ENCODE measurements around the gene TRMT1.

Gene TRMT1

GRCh38 chr19:13077240-13077639 is 39.3 kb downstream of the TRMT1 start:
- no peaks in the 10 kb centered on the region for H3K9me3 ChIP-seq (ENCODE audit: severe bottlenecking)
- no peaks in the 10 kb centered on the region for H3K27me3 ChIP-seq (ENCODE audit: insufficient read depth, poor library complexity, severe bottlenecking)
- DNase-seq (ENCODE audit: low spot score): no peak
- no peak overlapping the region for H3K4me3 ChIP-seq (ENCODE audit: severe bottlenecking)
- H3K27ac ChIP-seq (ENCODE audit: poor library complexity, severe bottlenecking): no peak overlapping the region
- no peak for ATAC-seq (ENCODE audit: low read depth)
- H3K36me3 ChIP-seq (ENCODE audit: low read depth): peaks cover 16% of the 10 kb centered on the region
- TF ChIP-seq CTCF (IDR thresholded peaks at IDR 0.05; ENCODE audit: poor library complexity, severe bottlenecking): no peak
- H3K4me1 ChIP-seq (ENCODE audit: insufficient read depth, poor library complexity, severe bottlenecking): no peaks in the 10 kb centered on the region

- H3K9me3 ChIP-seq (ENCODE audit: severe bottlenecking): no peaks in the 10 kb centered on the region
- H3K4me1 ChIP-seq (ENCODE audit: insufficient read depth, poor library complexity, severe bottlenecking): no peaks in the 10 kb centered on the region
- TF ChIP-seq CTCF (IDR thresholded peaks at IDR 0.05; ENCODE audit: poor library complexity, severe bottlenecking): no peak
- DNase-seq (ENCODE audit: low spot score) (no peak), ATAC-seq (ENCODE audit: low read depth) (no peak)
- H3K4me3 ChIP-seq (ENCODE audit: severe bottlenecking): no peak overlapping the region
- H3K27me3 ChIP-seq (ENCODE audit: insufficient read depth, poor library complexity, severe bottlenecking): no peaks in the 10 kb centered on the region
- no peak overlapping the region for H3K27ac ChIP-seq (ENCODE audit: poor library complexity, severe bottlenecking)
- H3K36me3 ChIP-seq (ENCODE audit: low read depth): peaks cover 13% of the 10 kb centered on the region
These were observed 39.8 kb downstream of the TRMT1 start for GRCh38 chr19:13076787-13077186.

- Histone ChIP-seq H3K27ac (ENCODE audit: poor library complexity, severe bottlenecking) (no peak overlapping the region), H3K36me3 (ENCODE audit: low read depth) (peaks cover 13% of the 10 kb centered on the region; the same call in 1 of the 2 replicates)
These were observed 40.2 kb downstream of the TRMT1 start for GRCh38 chr19:13076320-13076719.

GRCh38 chr19:13074378-13074777 is 42.2 kb downstream of the TRMT1 start:
- no peaks in the 10 kb centered on the region for H3K4me1 ChIP-seq (ENCODE audit: insufficient read depth, poor library complexity, severe bottlenecking)

More at GRCh38 chr19:13076320-13076719, 40.2 kb downstream of the TRMT1 start:
- TF ChIP-seq CTCF (IDR thresholded peaks at IDR 0.05; ENCODE audit: poor library complexity, severe bottlenecking): no peak
- no peak for DNase-seq (ENCODE audit: low spot score)
- H3K4me3 ChIP-seq (ENCODE audit: severe bottlenecking): no peak overlapping the region
- ATAC-seq (ENCODE audit: low read depth): no peak
- H3K9me3 ChIP-seq (ENCODE audit: severe bottlenecking): no peaks in the 10 kb centered on the region
- no peaks in the 10 kb centered on the region for H3K27me3 ChIP-seq (ENCODE audit: insufficient read depth, poor library complexity, severe bottlenecking)
- H3K4me1 ChIP-seq (ENCODE audit: insufficient read depth, poor library complexity, severe bottlenecking): no peaks in the 10 kb centered on the region

More at GRCh38 chr19:13074378-13074777, 42.2 kb downstream of the TRMT1 start:
- TF ChIP-seq CTCF (IDR thresholded peaks at IDR 0.05; ENCODE audit: poor library complexity, severe bottlenecking): no peak
- Histone ChIP-seq H3K36me3 (ENCODE audit: low read depth) (peaks cover 10% of the 10 kb centered on the region; the same call in 1 of the 2 replicates), H3K9me3 (ENCODE audit: severe bottlenecking) (no peaks in the 10 kb centered on the region), H3K27me3 (ENCODE audit: insufficient read depth, poor library complexity, severe bottlenecking) (no peaks in the 10 kb centered on the region), H3K27ac (ENCODE audit: poor library complexity, severe bottlenecking) (no peak overlapping the region), H3K4me3 (ENCODE audit: severe bottlenecking) (no peak overlapping the region)
- no peak for DNase-seq (ENCODE audit: low spot score)
- ATAC-seq (ENCODE audit: low read depth): no peak
